Measurements from ENCODE around the gene LDB2.

DNA sequence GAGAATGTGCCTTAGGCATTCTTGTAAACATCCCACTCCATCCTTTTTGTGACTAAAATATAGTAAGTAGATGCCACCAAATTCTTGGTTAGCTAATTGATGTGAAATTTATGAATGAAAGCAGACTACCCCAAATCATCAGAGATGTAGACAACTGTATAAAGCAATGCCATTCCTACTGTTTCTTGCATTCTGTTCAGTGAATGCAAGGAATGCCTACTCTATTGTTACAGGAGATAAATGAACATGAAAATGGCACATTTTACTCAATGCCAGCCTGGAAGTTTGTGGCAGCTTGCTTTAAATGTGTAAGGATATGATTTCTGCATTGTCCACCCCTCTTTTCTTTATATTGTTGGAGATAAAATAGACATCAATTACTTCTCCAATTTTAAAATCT, 317.9 kb downstream of the LDB2 start:
- no peak for TF ChIP-seq POLR2A (IDR thresholded peaks at IDR 0.05; ENCODE audit: low read depth, low read length)
- no peak for TF ChIP-seq POLR2AphosphoS5 (IDR thresholded peaks at IDR 0.05; ENCODE audit: low read depth, low read length)
- no peak for TF ChIP-seq TAF1 (IDR thresholded peaks at IDR 0.05; ENCODE audit: borderline replicate concordance, low read depth, low read length)
